CD14-positive monocyte (primary cell): ENCODE data around the gene AJUBA. TPM values are rescaled to one million over a fixed set of nuclear protein-coding genes. Genes with fewer than 3 reads are reported as not detected.

Experiments
- DNase-seq, 3 donors: peaks; one replicate each; pipeline ENCODE4 v3.0.0-alpha.2; 2011 to 2022
- H2AFZ ChIP-seq: 2 replicates; pipeline ENCODE4 v1.6.0; 2012; ENCODE audit warnings: mild to moderate bottlenecking, low read depth, low read length, inconsistent platforms; ENCODE audit not compliant: insufficient read depth, poor library complexity, severe bottlenecking
- H3K27ac ChIP-seq, 2 donors: 1 replicate in 1 of 2; 2 replicates in 1 of 2; pipeline ENCODE4 v1.5.1; 2012 to 2013; ENCODE audit warnings: low read length in 2 of 2, control low read depth in 1 of 2, inconsistent platforms in 1 of 2, low read depth in 1 of 2, mild to moderate bottlenecking in 1 of 2
- H3K27me3 ChIP-seq, 2 donors: one replicate each; pipeline versions ENCODE4 v1.6.0 to v1.6.1; 2011 to 2013; ENCODE audit warnings: low read length in 2 of 2; ENCODE audit not compliant: control insufficient read depth in 2 of 2, insufficient read depth in 2 of 2
- H3K36me3 ChIP-seq, 2 donors: replicated peaks in 1 of 2; 1 replicate in 1 of 2; 2 replicates in 1 of 2; pipeline versions ENCODE4 v1.5.1 to v1.6.1; 2012 to 2013; ENCODE audit warnings: low read length in 2 of 2, control low read depth in 1 of 2, inconsistent platforms in 1 of 2, mild to moderate bottlenecking in 1 of 2; ENCODE audit not compliant: insufficient read depth in 2 of 2, control insufficient read depth in 1 of 2
- H3K4me1 ChIP-seq, 2 donors: 1 replicate in 1 of 2; 2 replicates in 1 of 2; pipeline versions ENCODE4 v1.5.1 to v1.6.1; 2012 to 2013; ENCODE audit warnings: low read length in 2 of 2, control low read depth in 1 of 2, inconsistent platforms in 1 of 2, mild to moderate bottlenecking in 1 of 2, moderate library complexity in 1 of 2; ENCODE audit not compliant: insufficient read depth in 2 of 2, control insufficient read depth in 1 of 2
- H3K4me2 ChIP-seq: replicated peaks from 2 replicates; pipeline ENCODE3; 2012; ENCODE audit warnings: low read length, moderate library complexity, mild to moderate bottlenecking; ENCODE audit not compliant: poor library complexity, severe bottlenecking; ENCODE audit errors: extremely low read depth
- H3K4me3 ChIP-seq, 3 experiments: fragments of 200-600 bp in 1 of 3; sonication (generic) in 1 of 3; replicated peaks in 1 of 3; 1 replicate in 2 of 3; 2 replicates in 1 of 3; pipeline ENCODE4 v1.5.1; 2011 to 2013; ENCODE audit warnings: low read length in 3 of 3, mild to moderate bottlenecking in 3 of 3, control low read depth in 2 of 3, low read depth in 2 of 3, inconsistent platforms in 1 of 3, moderate library complexity in 1 of 3
- H3K79me2 ChIP-seq: 2 replicates; pipeline ENCODE4 v1.6.0; 2012; ENCODE audit warnings: mild to moderate bottlenecking, control low read depth, inconsistent platforms, low read length, moderate library complexity; ENCODE audit not compliant: insufficient read depth
- H3K9ac ChIP-seq: 2 replicates; pipeline ENCODE4 v1.6.0; 2017; ENCODE audit warnings: low read length, mild to moderate bottlenecking; ENCODE audit not compliant: insufficient read depth, poor library complexity, severe bottlenecking
- H3K9me3 ChIP-seq, 2 donors: replicated peaks in 1 of 2; 1 replicate in 1 of 2; 2 replicates in 1 of 2; pipeline versions ENCODE4 v1.5.1 to v1.6.1; 2012 to 2013; ENCODE audit warnings: low read length in 2 of 2, control low read depth in 1 of 2; ENCODE audit not compliant: control insufficient read depth in 1 of 2, insufficient read depth in 1 of 2
- H4K20me1 ChIP-seq: 2 replicates; pipeline ENCODE4 v1.6.0; 2012; ENCODE audit warnings: mild to moderate bottlenecking, low read length, control low read depth, moderate library complexity; ENCODE audit not compliant: insufficient read depth
- H3K27ac Mint-ChIP-seq, 7 donors: one replicate each; pipeline ENCODE4 v1.8.0; 2020; ENCODE audit warnings: mild to moderate bottlenecking in 7 of 7, mixed read lengths in 7 of 7, moderate library complexity in 6 of 7, inconsistent platforms in 2 of 7
- H3K27me3 Mint-ChIP-seq, 3 donors: one replicate each; pipeline ENCODE4 v1.8.0; 2021 to 2022; ENCODE audit warnings: low read depth in 3 of 3, mild to moderate bottlenecking in 3 of 3, mixed read lengths in 3 of 3, moderate library complexity in 3 of 3, inconsistent platforms in 1 of 3
- H3K36me3 Mint-ChIP-seq, 2 donors: one replicate each; pipeline ENCODE4 v1.8.0; 2020; ENCODE audit warnings: mixed read lengths in 2 of 2, inconsistent platforms in 1 of 2, mild to moderate bottlenecking in 1 of 2
- H3K4me1 Mint-ChIP-seq: one replicate; pipeline ENCODE4 v1.8.0; 2020; ENCODE audit warnings: mild to moderate bottlenecking, mixed read lengths
- H3K4me3 Mint-ChIP-seq, 2 donors: one replicate each; pipeline ENCODE4 v1.8.0; 2020; ENCODE audit warnings: mild to moderate bottlenecking in 2 of 2, mixed read lengths in 2 of 2, moderate library complexity in 1 of 2
- H3K9me3 Mint-ChIP-seq, 7 donors: one replicate each; pipeline ENCODE4 v1.8.0; 2020 to 2022; ENCODE audit warnings: mixed read lengths in 7 of 7, mild to moderate bottlenecking in 6 of 7, moderate library complexity in 6 of 7, inconsistent platforms in 2 of 7
- CTCF ChIP-seq: fragments of 200-600 bp; IDR thresholded peaks from one replicate; pipeline ENCODE4 v1.8.0; 2022; ENCODE audit warnings: antibody characterized with exemption, mild to moderate bottlenecking
- WGBS: methylation state at CpG from one replicate; pipeline ENCODE4 v1.1.5; 2013; ENCODE audit warnings: missing lambda C conversion rate; ENCODE audit not compliant: insufficient coverage; 5-methylcytosine and 5-hydroxymethylcytosine counted together
- intact Hi-C, 2 donors: fragments of 100-400 bp; cut with micrococcal nuclease; formaldehyde crosslinking; loops; one replicate each; pipeline versions ENCODE4 v1.15.0 to v1.15.1; 2023
- polyA plus RNA-seq, 3 donors: library from polyadenylated mRNA; depleted of rRNA in 1 of 3; unstranded in 2 of 3; stranded (reverse) in 1 of 3; fragments of 300-500 nt in 2 of 3; fragments of >200 nt in 1 of 3; fragmentation: Illumina TruSeq in 2 of 3; gene quantifications; 1 replicate in 2 of 3; 2 replicates in 1 of 3; pipeline ENCODE4 v1.2.3, GENCODE V29; 2012 to 2021

The AJUBA gene
- polyA plus RNA-seq, 3 donors, result 0.04 TPM; not detected in 2

DNA sequence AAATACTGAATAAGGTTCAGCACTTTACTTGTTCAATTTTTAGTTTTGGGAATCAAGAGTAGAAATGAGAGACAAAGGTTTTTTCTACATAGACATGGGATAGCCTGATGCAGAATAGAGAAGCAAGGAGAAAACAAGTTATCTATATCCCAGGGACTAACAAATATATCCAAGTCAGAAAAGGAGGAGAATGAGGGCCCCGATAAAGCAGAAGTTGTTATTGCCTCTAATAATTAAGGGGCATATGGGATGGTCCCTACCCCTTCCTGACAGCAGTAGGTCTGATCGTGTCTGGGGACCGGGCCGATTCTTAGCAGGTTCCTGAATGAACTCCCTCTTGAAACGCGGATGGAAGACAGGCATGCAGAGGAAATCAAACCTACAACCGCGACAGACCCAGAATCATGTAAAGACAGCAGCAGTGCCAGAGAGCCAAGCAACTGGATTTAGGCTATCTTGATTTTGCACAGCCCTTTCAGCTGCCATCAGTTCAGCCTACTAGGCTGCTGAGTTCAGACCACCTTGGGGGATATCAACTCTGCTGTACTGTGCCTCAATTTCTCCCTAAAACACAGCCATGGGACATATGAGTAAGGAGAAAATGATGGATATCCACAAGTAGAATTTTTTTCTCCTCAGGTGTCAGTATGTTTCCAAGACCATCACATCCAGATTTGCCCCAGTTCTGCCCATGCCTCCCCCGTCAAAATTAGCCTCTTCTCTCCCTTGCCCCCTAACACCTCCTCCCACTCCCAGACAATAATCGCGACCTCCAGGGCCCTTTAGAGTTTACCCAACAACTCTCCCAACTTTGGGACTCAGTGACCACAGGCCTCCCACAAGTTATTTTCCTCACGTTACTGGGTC lies 53.9 kb downstream of the AJUBA start:
- Mint-ChIP-seq H3K27ac (peak overlapping the region in 2 of 7 donors; percentile 28 to 85), H3K4me3 (no peak overlapping the region)
- WGBS, result 2% methylated on average over 11 of the region's 12 CpGs

More for the DNA sequence above, 53.9 kb downstream of the AJUBA start:
- no peak for TF ChIP-seq CTCF
- H3K4me1 Mint-ChIP-seq, result peaks cover 8% of the 10 kb centered on the region
- H2AFZ ChIP-seq, result peak overlapping the region; percentile 97
- peaks cover 15 to 38% of the 10 kb centered on the region in 2 donors for H3K36me3 ChIP-seq
- no peaks in the 10 kb centered on the region for H4K20me1 ChIP-seq
- no peaks in the 10 kb centered on the region for H3K27me3 ChIP-seq
- peak overlapping the region; percentile 65 to 84 for H3K27ac ChIP-seq
- no peaks in the 10 kb centered on the region for H3K9me3 ChIP-seq
- no peaks in the 10 kb centered on the region for H3K9me3 Mint-ChIP-seq
- peak overlapping the region; percentile 85 for H3K9ac ChIP-seq
- H3K79me2 ChIP-seq, result peaks cover 15% of the 10 kb centered on the region
- peak overlapping the region; percentile 96 for H3K4me2 ChIP-seq
- H3K27me3 Mint-ChIP-seq, result no peaks in the 10 kb centered on the region
- H3K4me1 ChIP-seq, result peaks cover 19 to 34% of the 10 kb centered on the region in 2 donors
- H3K4me3 ChIP-seq, result peak overlapping the region; percentile 90 to 98 (median 96)
- intact Hi-C loops, result loop anchor here in 1 of 2 donors (1.0 to 10.0 kb wide), 2 partner anchors 9 to 1186 kb away; partner anchors contain the start of genes DCAF11, NRL and RBM23
- no peak for DNase-seq
- H3K36me3 Mint-ChIP-seq, result peaks cover 33 to 41% of the 10 kb centered on the region in 2 donors
